ENCODE measurements around the gene MT3.

Gene MT3

DNA sequence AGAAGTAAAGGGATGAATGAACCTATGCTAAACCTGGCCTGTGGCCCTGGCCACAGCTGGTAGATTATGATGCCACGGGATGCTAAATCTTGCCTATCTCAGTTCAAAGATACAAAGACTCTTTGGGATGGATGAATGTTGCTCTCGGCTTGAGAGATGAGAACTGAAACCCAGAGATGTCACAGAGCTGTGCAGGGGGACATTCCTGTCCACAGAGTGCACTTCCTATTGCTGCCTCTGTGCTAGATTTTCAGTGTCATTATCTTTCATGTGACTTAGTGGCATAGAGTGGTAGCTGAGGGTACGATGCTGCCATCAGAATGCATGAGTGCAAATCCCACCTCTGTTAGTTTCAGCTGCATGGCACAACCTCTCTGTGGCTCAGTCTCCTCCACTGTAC lies 40.8 kb downstream of the MT3 start:
- TF ChIP-seq, protein P1, sequence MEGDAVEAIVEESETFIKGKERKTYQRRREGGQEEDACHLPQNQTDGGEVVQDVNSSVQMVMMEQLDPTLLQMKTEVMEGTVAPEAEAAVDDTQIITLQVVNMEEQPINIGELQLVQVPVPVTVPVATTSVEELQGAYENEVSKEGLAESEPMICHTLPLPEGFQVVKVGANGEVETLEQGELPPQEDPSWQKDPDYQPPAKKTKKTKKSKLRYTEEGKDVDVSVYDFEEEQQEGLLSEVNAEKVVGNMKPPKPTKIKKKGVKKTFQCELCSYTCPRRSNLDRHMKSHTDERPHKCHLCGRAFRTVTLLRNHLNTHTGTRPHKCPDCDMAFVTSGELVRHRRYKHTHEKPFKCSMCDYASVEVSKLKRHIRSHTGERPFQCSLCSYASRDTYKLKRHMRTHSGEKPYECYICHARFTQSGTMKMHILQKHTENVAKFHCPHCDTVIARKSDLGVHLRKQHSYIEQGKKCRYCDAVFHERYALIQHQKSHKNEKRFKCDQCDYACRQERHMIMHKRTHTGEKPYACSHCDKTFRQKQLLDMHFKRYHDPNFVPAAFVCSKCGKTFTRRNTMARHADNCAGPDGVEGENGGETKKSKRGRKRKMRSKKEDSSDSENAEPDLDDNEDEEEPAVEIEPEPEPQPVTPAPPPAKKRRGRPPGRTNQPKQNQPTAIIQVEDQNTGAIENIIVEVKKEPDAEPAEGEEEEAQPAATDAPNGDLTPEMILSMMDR (IDR thresholded peaks at IDR 0.05; ENCODE audit: low read length, missing control alignments) = no peak
- H3K4me3 ChIP-seq (replicated peaks; ENCODE audit: low read depth, low read length) = no peak overlapping the region
- no peak for DNase-seq (ENCODE audit: low read depth)

DNA sequence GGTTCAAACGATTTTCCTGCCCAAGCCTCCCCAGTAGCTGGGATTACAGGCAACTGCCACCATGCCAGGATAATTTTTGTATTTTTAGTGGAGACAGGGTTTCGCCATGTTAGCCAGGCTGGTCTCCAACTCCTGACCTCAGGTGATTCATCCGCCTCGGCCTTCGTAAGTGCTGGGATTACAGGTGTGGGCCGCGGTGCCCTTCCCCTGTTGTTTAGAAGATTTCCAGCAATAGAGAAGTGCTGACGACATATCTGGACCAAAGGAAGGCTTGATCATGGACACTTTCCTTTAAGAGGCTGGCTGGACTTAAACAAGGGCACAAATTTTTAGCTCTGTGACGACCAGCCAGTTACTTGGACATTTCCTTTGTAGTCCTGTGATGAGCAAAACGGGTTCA lies 41.9 kb downstream of the MT3 start:
- TF ChIP-seq, protein P1 (IDR thresholded peaks at IDR 0.05; ENCODE audit: low read length, missing control alignments) = no peak
- DNase-seq (ENCODE audit: low read depth) = no peak
- no peak overlapping the region for H3K4me3 ChIP-seq (replicated peaks; ENCODE audit: low read depth, low read length)

DNA sequence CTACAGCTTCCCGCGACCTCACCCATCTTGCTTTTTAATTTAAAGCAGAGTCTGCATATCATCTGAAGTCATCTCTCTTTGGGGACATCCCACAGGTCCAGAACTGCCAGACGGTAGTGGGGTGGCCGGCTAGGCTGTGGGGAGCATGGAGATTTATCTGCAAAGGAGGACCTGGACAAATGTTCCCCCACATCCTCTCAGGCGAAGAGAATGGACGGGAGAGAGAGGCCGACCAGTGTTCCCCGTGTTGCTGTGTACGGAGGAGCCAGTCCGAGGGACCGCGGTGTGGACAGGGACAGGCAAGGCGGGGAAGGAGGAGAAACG lies 42.5 kb downstream of the MT3 start:
- DNase-seq (ENCODE audit: low read depth) = no peak
- TF ChIP-seq, protein P1 (IDR thresholded peaks at IDR 0.05; ENCODE audit: low read length, missing control alignments) = no peak
- H3K4me3 ChIP-seq (replicated peaks; ENCODE audit: low read depth, low read length) = peak overlapping the region; percentile 43

DNA sequence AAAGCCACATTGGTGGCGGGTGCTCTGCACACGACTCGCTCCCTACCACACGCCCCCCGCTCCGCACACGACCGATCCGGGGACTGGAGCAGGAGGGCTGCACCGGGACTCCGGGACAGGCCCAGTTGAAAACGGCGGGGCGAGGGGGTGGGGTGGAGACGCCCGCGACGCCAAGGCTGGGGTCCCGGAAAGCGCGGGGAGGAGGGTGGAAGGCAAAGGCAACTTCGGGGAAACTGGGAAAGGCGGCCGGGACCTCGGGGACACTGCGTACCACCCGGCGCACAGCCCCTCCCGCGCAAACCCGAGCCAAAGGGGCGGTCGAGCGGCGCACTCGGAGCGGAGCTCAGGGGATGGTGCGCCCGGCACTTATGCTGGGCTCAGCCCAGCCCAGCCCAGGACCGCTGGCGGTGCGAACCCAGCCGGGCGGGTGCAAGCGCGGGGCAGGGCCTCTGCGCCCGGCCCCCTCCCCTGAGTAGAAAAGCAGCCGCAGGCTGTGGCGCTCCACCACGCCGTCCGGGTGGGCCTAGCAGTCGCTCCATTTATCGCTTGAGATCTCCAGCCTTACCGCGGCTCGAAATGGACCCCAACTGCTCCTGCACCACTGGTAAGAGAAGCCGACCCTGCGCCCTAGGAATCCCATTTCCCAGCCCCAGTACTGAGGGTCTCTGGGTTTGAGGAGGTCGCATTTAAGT lies 43.0 kb downstream of the MT3 start, which contains the start of gene MT1M:
Gene MT1M, plus strand, starts transcription at position 504 of the 692 bp plus-strand sequence. Its CDS starts 73 bp downstream, at position 577.
- H3K4me3 ChIP-seq (replicated peaks; ENCODE audit: low read depth, low read length) = peak within 1 kb of the TSS; percentile 43
- TF ChIP-seq, protein P1 (IDR thresholded peaks at IDR 0.05; ENCODE audit: low read length, missing control alignments) = no peak
- DNase-seq (ENCODE audit: low read depth) = no peak

DNA sequence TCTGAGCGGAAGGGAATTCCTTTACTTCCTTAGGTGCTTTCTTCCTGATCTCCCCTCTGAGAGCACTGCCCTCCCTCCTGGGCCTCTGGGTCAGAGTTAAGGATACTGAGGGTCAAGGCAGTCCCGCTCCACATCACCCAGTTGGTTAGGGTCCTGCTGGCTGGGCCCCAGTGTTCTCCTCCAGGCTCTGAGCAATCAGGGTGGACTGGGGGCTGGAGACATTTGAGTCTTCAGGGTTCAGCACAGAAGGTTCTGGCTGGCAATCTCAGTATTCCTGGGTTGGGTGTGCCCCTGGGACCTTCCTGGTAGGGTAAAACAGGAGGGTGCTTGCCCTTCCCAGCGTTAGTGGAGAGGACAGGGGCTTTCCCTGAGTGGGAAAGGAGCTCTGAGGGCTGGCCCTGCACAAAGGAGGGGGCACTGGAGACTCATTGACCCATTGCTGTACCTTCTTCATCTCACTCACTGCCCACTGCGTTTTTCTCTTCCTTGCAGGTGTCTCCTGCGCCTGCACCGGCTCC lies 43.6 kb downstream of the MT3 start:
- TF ChIP-seq, protein P1 (IDR thresholded peaks at IDR 0.05; ENCODE audit: low read length, missing control alignments) = no peak
- H3K4me3 ChIP-seq (replicated peaks; ENCODE audit: low read depth, low read length) = peak overlapping the region; percentile 43

DNA sequence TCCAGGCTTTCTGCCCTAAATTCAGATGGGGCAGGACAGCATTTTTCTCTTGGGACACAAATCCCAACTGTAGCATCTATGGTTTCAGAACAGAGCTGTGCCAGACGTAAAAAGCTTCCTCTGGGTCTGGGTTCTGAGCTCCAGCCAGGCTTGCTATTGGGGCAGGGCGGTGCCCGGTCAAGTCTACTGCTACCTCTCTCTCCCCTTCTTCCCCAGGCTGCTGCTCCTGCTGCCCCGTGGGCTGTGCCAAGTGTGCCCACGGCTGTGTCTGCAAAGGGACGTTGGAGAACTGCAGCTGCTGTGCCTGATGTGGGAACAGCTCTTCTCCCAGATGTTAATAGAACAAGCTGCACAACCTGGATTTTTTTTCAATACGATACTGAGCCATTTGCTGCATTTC lies 44.2 kb downstream of the MT3 start:
- TF ChIP-seq, protein P1 (IDR thresholded peaks at IDR 0.05; ENCODE audit: low read length, missing control alignments) = no peak
- no peak overlapping the region for H3K4me3 ChIP-seq (replicated peaks; ENCODE audit: low read depth, low read length)
- DNase-seq (ENCODE audit: low read depth) = no peak

More for the DNA sequence above, 43.6 kb downstream of the MT3 start:
- no peak for DNase-seq (ENCODE audit: low read depth)

All from fibroblast of pulmonary artery (primary cell).